Loucy (cell line): Measurements from ENCODE around the gene OR10Z1.
A peak's percentile ranks its signal among the peaks of the same experiment; 100 is the strongest.

ENCODE experiments used
- H2AFZ ChIP-seq: fragments of 200-600 bp; sonication (generic); 2 replicates; pipeline ENCODE4 v1.6.0; 2016; ENCODE audit warnings: antibody characterized with exemption, mild to moderate bottlenecking, low read length, moderate library complexity
- H3F3A ChIP-seq: fragments of 200-600 bp; 2 replicates; pipeline ENCODE4 v1.6.0; 2016; ENCODE audit warnings: antibody characterized with exemption, low read depth, mild to moderate bottlenecking
- H3K27me3 ChIP-seq: fragments of 200-600 bp; sonication (generic); 2 replicates; pipeline ENCODE4 v1.6.1; 2014; ENCODE audit warnings: low read length, mild to moderate bottlenecking; ENCODE audit not compliant: insufficient read depth, poor library complexity, severe bottlenecking
- H3K36me3 ChIP-seq: fragments of 200-600 bp; sonication (generic); 2 replicates; pipeline ENCODE4 v1.6.1; 2016; ENCODE audit warnings: low read length; ENCODE audit not compliant: insufficient read depth
- H3K4me1 ChIP-seq: fragments of 200-600 bp; sonication (generic); 2 replicates; pipeline ENCODE4 v1.5.1; 2014; ENCODE audit warnings: low read length, mild to moderate bottlenecking; ENCODE audit not compliant: insufficient read depth, poor library complexity, severe bottlenecking
- H3K4me2 ChIP-seq: fragments of 200-600 bp; sonication (generic); 2 replicates; pipeline ENCODE4 v1.6.0; 2014; ENCODE audit warnings: antibody characterized with exemption, low read length, low read depth, mild to moderate bottlenecking; ENCODE audit not compliant: poor library complexity, severe bottlenecking
- H3K4me3 ChIP-seq: fragments of 200-600 bp; sonication (generic); 2 replicates; pipeline ENCODE4 v1.5.1; 2014; ENCODE audit warnings: low read length, mild to moderate bottlenecking, mixed read lengths; ENCODE audit not compliant: poor library complexity, severe bottlenecking
- H3K79me2 ChIP-seq: fragments of 200-600 bp; sonication (generic); 2 replicates; pipeline ENCODE4 v1.6.1; 2014; ENCODE audit warnings: low read length; ENCODE audit not compliant: insufficient read depth
- H3K9ac ChIP-seq: fragments of 200-600 bp; sonication (generic); 2 replicates; pipeline ENCODE4 v1.6.0; 2014; ENCODE audit warnings: mild to moderate bottlenecking, low read depth, low read length, moderate library complexity; ENCODE audit not compliant: poor library complexity, severe bottlenecking
- H3K9me2 ChIP-seq: fragments of 200-600 bp; sonication (generic); replicated peaks from 2 replicates; pipeline ENCODE4 v1.6.1; 2016; ENCODE audit warnings: low read depth, low read length, mixed read lengths
- H3K9me3 ChIP-seq: fragments of 200-600 bp; sonication (generic); 2 replicates; pipeline ENCODE4 v1.6.1; 2014; ENCODE audit warnings: mild to moderate bottlenecking, antibody characterized with exemption, low read length, low read depth; ENCODE audit not compliant: insufficient read depth
- H4K20me1 ChIP-seq: fragments of 200-600 bp; sonication (generic); 2 replicates; pipeline ENCODE4 v1.6.0; 2014; ENCODE audit warnings: antibody characterized with exemption, low read length, mild to moderate bottlenecking; ENCODE audit not compliant: insufficient read depth, poor library complexity, severe bottlenecking
- EZH2phosphoT487 ChIP-seq: fragments of 200-600 bp; IDR thresholded peaks from 2 replicates; pipeline ENCODE4 v1.6.1; 2018; ENCODE audit warnings: antibody characterized with exemption, mild to moderate bottlenecking, moderate library complexity, borderline replicate concordance
- TF ChIP-seq, protein P1 (sequence below): fragments of 200-600 bp; sonication (generic); conservative IDR thresholded peaks from 2 replicates; pipeline ENCODE4 v1.5.1; 2014; ENCODE audit warnings: mild to moderate bottlenecking, antibody characterized with exemption, low read length

Gene OR10Z1

DNA sequence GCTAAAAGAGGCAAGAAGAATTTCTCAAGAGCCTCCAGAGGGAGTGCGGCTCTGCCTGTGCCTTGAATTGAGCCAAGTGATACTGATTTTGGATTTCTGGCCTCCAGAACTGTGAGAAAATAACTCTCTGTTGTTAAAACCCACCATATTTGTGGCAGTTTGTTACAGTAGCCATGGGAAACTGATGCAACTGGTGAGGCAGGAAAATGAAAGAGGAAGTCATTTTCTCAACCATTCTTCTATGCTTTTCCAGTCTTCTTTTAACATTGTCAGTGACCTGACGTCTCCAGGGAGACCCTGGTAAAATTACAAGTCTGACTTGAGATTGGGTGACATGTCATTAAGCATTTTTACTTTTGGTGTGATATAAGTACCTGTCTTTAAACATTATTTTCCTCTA lies 40.5 kb upstream of the OR10Z1 start:
- no peak overlapping the region for H3K4me2 ChIP-seq
- no peak for TF ChIP-seq EZH2phosphoT487
- TF ChIP-seq, protein P1, sequence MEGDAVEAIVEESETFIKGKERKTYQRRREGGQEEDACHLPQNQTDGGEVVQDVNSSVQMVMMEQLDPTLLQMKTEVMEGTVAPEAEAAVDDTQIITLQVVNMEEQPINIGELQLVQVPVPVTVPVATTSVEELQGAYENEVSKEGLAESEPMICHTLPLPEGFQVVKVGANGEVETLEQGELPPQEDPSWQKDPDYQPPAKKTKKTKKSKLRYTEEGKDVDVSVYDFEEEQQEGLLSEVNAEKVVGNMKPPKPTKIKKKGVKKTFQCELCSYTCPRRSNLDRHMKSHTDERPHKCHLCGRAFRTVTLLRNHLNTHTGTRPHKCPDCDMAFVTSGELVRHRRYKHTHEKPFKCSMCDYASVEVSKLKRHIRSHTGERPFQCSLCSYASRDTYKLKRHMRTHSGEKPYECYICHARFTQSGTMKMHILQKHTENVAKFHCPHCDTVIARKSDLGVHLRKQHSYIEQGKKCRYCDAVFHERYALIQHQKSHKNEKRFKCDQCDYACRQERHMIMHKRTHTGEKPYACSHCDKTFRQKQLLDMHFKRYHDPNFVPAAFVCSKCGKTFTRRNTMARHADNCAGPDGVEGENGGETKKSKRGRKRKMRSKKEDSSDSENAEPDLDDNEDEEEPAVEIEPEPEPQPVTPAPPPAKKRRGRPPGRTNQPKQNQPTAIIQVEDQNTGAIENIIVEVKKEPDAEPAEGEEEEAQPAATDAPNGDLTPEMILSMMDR = no peak
- peak overlapping the region; percentile 71 for H2AFZ ChIP-seq
- no peaks in the 10 kb centered on the region for H3K27me3 ChIP-seq
- H3K9me2 ChIP-seq = no peaks in the 10 kb centered on the region
- H3F3A ChIP-seq = no peaks in the 10 kb centered on the region
- no peak overlapping the region for H3K9ac ChIP-seq
- H3K4me1 ChIP-seq = peaks cover 4% of the 10 kb centered on the region
- H3K9me3 ChIP-seq = no peaks in the 10 kb centered on the region
- H3K4me3 ChIP-seq = no peak overlapping the region
- no peaks in the 10 kb centered on the region for H3K79me2 ChIP-seq
- no peaks in the 10 kb centered on the region for H3K36me3 ChIP-seq
- no peaks in the 10 kb centered on the region for H4K20me1 ChIP-seq

DNA sequence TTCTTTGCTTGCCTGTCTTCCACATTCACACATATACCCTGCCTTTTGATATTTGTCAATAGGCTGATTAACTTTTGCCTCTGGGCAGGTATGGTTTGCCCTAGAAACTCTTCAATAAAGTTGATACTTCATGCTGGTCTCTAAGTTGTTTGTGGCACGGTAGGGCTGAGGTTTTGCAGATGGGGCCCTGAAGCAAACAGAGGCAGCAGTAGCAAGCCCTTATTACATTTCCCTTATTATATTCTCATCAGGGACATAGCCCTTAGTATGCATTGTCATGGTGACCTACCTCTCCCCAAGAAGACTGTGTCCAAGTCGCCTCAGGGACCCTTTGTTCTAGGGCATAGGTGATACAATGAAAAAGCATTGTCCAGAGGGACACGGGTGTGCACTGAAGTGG lies 34.6 kb upstream of the OR10Z1 start, which contains the start of gene OR6P1:
OR6P1 (minus strand) TSS at position 101 of the 400 bp plus-strand sequence. CDS start 6,976 bp downstream, outside the sequence.
- Histone ChIP-seq H4K20me1 (no peaks in the 10 kb centered on the region), H3K4me1 (no peaks in the 10 kb centered on the region), H3K4me2 (no peak within 1 kb of the TSS), H3K27me3 (no peaks in the 10 kb centered on the region), H3K9ac (no peak within 1 kb of the TSS), H3K9me2 (no peaks in the 10 kb centered on the region), H3F3A (no peaks in the 10 kb centered on the region), H3K36me3 (no peaks in the 10 kb centered on the region), H2AFZ (no peak within 1 kb of the TSS), H3K79me2 (no peaks in the 10 kb centered on the region), H3K4me3 (no peak within 1 kb of the TSS), H3K9me3 (no peaks in the 10 kb centered on the region)
- TF ChIP-seq, protein P1 = no peak

DNA sequence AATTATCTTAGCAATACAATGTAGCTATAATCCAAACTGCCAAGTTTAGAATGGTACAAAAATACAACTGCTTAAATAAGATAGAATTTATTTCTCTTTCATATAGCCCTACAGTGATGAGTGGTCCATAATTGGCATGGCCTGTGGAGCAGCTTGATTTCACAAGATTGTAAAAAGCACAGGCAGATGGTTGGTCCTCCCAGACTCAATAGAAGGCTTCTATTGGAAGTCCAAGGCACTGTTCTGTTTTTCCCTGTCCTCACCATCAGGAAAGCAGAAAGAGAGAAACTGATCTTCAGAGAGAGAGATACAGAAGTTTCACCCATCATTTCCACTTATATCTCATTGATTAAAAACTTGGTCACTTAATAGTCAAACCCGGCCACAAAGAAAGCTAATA lies 32.8 kb upstream of the OR10Z1 start:
- no peaks in the 10 kb centered on the region for H4K20me1 ChIP-seq
- H3K9me2 ChIP-seq = no peaks in the 10 kb centered on the region
- no peak overlapping the region for H3K4me2 ChIP-seq
- H3K27me3 ChIP-seq = no peaks in the 10 kb centered on the region
- no peak overlapping the region for H2AFZ ChIP-seq
- H3K79me2 ChIP-seq = no peaks in the 10 kb centered on the region
- no peaks in the 10 kb centered on the region for H3K4me1 ChIP-seq
- no peaks in the 10 kb centered on the region for H3F3A ChIP-seq
- no peaks in the 10 kb centered on the region for H3K9me3 ChIP-seq
- H3K4me3 ChIP-seq = no peak overlapping the region
- TF ChIP-seq, protein P1 = no peak
- no peak for TF ChIP-seq EZH2phosphoT487
- no peak overlapping the region for H3K9ac ChIP-seq
- H3K36me3 ChIP-seq = no peaks in the 10 kb centered on the region
